Right lung (tissue), 10 donors: Measurements from ENCODE around the gene DHX35. TPM values are rescaled to one million over a fixed set of nuclear protein-coding genes. Genes with fewer than 3 reads are reported as not detected.
A peak's percentile ranks its signal among the peaks of the same experiment; 100 is the strongest.

Experiments
- DNase-seq, 2 donors: peaks; one replicate each; pipeline ENCODE4 v3.0.0-alpha.2; 2013
- long read RNA-seq, 8 donors: transcript quantifications; one replicate each; lab custom pipeline, GENCODE V29; 2026
- polyA plus RNA-seq, 5 donors: library from polyadenylated mRNA; unstranded; fragments of 120-200 nt; gene quantifications; one replicate each; pipeline versions ENCODE4 v1.2.1 to v1.2.3, GENCODE V29; 2013; ENCODE audit warnings: inconsistent platforms in 1 of 5, low replicate concordance in 1 of 5; ENCODE audit not compliant: insufficient read length in 5 of 5, insufficient read depth in 1 of 5

Gene DHX35, protein sequence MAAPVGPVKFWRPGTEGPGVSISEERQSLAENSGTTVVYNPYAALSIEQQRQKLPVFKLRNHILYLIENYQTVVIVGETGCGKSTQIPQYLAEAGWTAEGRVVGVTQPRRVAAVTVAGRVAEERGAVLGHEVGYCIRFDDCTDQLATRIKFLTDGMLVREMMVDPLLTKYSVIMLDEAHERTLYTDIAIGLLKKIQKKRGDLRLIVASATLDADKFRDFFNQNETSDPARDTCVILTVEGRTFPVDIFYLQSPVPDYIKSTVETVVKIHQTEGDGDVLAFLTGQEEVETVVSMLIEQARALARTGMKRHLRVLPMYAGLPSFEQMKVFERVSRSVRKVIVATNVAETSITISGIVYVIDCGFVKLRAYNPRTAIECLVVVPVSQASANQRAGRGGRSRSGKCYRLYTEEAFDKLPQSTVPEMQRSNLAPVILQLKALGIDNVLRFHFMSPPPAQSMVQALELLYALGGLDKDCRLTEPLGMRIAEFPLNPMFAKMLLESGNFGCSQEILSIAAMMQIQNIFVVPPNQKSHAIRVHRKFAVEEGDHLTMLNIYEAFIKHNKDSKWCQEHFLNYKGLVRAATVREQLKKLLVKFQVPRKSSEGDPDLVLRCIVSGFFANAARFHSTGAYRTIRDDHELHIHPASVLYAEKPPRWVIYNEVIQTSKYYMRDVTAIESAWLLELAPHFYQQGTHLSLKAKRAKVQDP
- polyA plus RNA-seq, result 10 to 100 TPM; 15.5 to 17.6 (median 16.6) TPM
- long read RNA-seq, donor 1, partial matches to known transcripts, result 5 of 7 reads
- long read RNA-seq, donor 1, other reads (novel, unspliced or antisense), result 0 of 7 reads
- long read RNA-seq, donor 2, result 0 reads
- long read RNA-seq, donor 3, partial matches to known transcripts, result 9 of 10 reads
- long read RNA-seq, donor 3, other reads (novel, unspliced or antisense), result 0 of 10 reads
- long read RNA-seq, donor 4, partial matches to known transcripts, result 0 of 2 reads
- long read RNA-seq, donor 4, other reads (novel, unspliced or antisense), result 0 of 2 reads
- long read RNA-seq, donor 5, result 0 reads
- long read RNA-seq, donor 6, partial matches to known transcripts, result 0 of 2 reads
- long read RNA-seq, donor 6, other reads (novel, unspliced or antisense), result 0 of 2 reads
- long read RNA-seq, donor 7, partial matches to known transcripts, result 0 of 2 reads
- long read RNA-seq, donor 7, other reads (novel, unspliced or antisense), result 0 of 2 reads
- long read RNA-seq, donor 8, partial matches to known transcripts, result 0 of 1 reads
- long read RNA-seq, donor 8, other reads (novel, unspliced or antisense), result 0 of 1 reads

GRCh38 chr20:38962044-38962927 is at the start of gene DHX35:
Gene DHX35 (plus strand): TSS chr20:38962344. CDS start chr20:38962368, 24 bp downstream.
- DNase-seq, result peak; percentile 98

DNA sequence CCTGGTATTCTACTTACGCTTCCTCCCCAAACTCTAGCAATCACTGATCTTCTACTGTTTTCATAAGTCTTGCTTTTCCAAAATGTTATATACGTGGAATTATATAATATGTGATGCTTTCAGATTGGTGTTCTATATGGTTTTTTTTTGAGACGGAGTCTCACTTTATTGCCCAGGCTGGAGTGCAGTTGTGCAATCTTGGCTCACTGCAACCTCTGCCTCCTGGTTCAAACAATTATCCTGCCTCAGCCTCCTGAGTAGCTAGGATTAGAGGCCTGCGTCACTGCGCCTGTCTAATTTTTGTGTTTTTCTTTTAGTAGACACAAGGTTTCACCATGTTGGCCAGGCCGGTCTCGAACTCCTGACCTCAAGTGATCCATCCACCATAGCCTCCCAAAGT is 46.8 kb upstream of the DHX35 start:
- DNase-seq, result no peak

DNA sequence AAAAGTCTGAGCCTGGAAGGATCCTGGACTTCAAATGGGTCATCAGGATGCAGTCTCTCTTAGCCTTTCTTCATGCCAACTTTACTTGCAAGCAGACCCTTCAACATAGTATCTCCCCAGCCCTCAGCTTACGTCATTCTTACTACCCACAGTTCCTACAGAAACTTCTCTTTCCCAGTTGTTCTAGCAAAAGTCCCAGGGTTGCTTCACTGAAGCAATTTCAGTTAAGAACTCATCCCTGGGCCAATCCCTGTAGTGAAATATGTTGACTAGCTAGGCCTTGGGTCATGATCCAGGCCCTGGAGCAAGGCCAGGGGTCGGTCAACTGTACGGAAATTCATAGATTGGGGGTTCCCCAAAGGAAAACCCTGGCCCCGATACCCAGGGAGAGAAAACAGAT is 44.5 kb upstream of the DHX35 start:
- DNase-seq, result no peak

GRCh38 chr20:38918172-38918571 is 44.0 kb upstream of the DHX35 start:
- no peak for DNase-seq

DNA sequence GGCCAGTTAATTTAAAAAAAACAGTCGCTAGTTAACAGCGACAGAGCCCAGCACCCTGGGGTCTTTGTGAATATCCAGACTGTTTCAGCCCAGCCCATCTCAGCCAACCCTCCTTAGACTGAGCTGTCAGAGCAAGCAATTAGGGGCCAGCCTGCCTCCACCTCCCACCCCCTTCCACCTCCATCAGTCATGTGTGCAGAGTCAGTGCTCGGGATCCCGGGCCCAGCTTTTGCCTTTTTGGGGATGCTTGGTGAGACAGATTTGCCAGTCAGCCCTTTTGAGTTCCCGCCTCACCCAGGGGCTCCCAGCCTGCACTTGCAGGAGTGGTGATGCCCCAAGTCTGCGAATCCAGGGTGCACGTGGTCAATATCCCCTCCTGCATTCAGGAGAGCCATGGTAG is 42.5 kb upstream of the DHX35 start:
- DNase-seq, result no peak

DNA sequence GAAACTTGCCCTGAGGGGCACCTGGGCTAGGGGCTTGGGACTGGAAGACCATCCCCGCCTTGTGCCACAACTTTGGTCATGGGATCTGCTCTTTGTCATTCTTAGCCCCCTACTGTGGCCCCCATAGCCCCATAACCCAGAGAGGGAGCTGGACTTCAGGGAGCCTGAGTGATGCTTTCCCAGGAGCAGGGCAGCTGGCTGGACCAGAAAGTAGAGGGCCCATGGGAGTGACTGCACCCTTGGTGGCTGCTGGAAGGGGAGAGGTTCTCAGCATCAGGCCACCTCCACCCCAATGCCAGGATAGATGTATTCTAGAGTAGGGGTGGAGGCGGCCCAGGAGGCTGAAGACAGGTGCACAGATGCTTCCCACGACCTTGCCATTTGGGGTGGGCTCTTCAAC is 41.7 kb upstream of the DHX35 start:
- no peak for DNase-seq

DNA sequence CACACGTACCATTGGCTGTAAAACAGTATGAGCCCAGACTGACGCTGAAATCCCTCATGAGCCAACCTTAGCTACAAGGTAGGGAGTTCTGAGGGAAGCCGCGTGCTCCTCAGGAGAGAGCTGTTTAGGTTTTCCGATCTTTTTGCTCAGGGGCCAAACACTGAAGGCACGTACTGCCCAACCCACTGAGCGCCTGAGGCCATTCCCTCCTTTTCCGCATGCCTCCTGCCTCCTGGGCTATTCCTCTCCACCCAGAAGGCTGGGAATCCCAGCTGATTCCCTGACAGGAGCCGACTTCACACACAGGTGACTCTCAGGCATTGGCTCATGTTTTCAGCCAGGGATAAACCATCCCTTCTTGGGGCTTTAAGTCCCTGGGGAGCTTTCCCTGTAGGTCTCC is 41.3 kb upstream of the DHX35 start:
- no peak for DNase-seq

GRCh38 chr20:38924718-38925117 is 37.4 kb upstream of the DHX35 start:
- DNase-seq, result no peak

DNA sequence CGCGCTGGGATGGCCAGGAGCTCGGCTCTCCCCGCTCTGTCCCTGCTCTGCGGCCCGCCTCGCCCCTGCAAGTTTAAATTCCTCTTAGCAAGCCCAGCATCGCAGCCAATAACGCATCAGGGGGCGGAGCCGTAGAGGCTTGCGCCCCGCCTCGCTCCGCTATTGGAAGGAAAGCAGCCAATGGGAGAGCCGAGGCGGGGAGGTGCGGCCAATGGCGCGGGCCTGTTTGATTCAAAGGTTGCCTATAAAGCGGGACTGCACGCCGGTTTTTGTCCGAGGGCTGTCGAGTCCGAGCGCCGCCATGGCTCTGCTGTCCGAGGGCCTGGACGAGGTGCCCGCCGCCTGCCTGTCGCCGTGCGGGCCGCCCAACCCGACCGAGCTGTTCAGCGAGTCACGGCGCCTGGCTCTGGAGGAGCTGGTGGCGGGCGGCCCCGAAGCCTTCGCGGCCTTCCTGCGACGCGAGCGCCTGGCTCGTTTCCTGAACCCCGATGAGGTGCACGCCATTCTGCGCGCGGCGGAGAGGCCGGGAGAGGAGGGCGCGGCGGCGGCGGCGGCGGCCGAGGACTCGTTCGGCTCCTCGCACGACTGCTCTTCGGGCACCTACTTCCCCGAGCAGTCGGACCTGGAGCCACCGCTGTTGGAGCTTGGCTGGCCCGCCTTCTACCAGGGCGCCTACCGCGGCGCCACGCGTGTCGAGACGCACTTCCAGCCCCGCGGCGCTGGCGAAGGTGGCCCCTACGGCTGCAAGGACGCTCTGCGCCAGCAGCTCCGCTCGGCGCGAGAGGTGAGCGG is 35.8 kb upstream of the DHX35 start, which contains the start of gene FAM83D:
TSS of gene FAM83D (plus strand) at position 276 of the 792 bp plus-strand sequence. CDS start at position 302, 26 bp downstream.
- DNase-seq, result peak; percentile 90 to 92

DNA sequence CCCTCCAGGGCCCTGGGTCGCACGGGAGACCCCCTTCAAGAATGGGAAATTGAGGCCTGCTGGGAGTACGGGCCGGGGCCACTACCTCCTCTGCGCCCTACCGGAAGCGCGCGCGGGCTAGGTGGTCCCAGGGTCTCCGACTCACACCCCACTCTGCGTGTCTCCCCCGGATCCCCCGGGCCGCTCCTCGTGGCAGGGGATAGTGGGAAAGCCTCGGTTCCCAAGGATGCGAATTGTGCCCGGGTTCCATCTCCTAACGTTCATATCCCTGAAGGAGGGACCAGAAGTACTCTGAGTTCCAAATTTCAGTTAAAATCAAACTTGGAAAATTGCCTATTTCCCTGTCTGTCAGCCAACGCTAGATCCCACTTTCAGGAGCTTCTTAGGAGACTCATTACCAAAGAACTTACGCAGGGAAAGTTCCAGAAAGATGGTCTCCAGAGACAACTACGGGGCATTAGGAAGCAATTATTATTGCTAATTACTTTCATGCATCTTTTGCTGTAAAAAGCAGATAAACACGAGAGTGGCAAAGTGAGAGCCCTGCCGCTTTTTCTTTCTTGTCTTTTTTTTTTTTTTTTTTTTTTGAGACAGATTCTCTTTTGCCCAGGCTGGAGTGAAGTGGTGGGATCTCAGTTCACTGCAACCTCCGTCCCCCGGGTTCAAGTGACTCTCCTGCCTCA is 35.1 kb upstream of the DHX35 start:
- DNase-seq, result peak; percentile 10 to 16

GRCh38 chr20:38927902-38928578 is 34.1 kb upstream of the DHX35 start:
- DNase-seq, result no peak

- no peak for DNase-seq
These were observed 31.9 kb upstream of the DHX35 start for GRCh38 chr20:38930242-38930569.

- DNase-seq, result no peak
These were observed 30.2 kb upstream of the DHX35 start for GRCh38 chr20:38931984-38932383.

DNA sequence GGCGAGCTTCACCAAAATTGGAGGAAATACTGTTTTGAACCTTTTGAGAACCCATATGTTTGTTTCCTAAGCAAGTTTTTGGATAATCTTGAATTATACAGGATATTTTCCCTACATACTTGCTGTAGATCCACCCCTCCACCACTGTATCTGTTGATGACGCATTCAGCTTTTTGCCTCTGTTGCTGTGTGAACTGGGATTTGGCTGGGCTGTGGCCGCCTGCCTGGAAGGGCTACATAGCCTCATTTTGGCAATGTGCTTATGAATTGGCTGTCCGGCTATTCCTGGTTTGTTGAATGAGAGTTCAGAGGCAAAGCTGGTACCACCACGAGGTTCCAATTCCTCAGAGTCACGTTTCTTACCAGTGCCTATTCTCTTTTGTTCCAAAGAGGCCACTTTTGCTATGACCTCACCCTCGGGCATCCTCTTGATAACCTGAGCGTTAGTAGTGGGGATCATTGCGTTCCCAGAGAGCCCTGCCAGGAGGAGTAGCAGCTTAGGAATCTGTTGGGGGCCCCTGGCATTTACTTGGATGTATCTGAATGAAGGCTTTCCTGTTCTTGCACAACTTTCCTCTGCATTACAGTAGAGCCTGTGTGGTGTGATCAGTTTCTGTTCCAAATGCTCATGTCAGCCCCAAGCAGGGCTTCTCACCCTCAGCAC is 29.6 kb upstream of the DHX35 start:
- DNase-seq, result no peak

- no peak for DNase-seq
These were observed 27.6 kb upstream of the DHX35 start for GRCh38 chr20:38934530-38934929.

GRCh38 chr20:38935285-38935684 is 26.9 kb upstream of the DHX35 start:
- no peak for DNase-seq

GRCh38 chr20:38935967-38936407 is 26.2 kb upstream of the DHX35 start:
- no peak for DNase-seq

- no peak for DNase-seq
These were observed 25.1 kb upstream of the DHX35 start for GRCh38 chr20:38937000-38937399.
